ENCODE data around the gene PRKCZ.

GRCh38 chr1:2036287-2036686 lies 13.9 kb upstream of the PRKCZ start:
- TF ChIP-seq CTCF (IDR thresholded peaks at IDR 0.05; ENCODE audit: low read depth, low read length) (no peak), POLR2A (IDR thresholded peaks at IDR 0.05; ENCODE audit: extremely low read depth, insufficient read length) (no peak), MAX (IDR thresholded peaks at IDR 0.05; ENCODE audit: low read depth, low read length) (no peak)

Measured in NB4 (cell line).